Superior temporal gyrus (tissue), 1 donor: ENCODE measurements around the gene IGSF21.

Experiments
- DNase-seq: peaks from one replicate; pipeline ENCODE4 v3.0.0-alpha.2; 2016; ENCODE audit errors: extremely low spot score

The IGSF21 gene

GRCh38 chr1:18325136-18325535, 217.5 kb downstream of the IGSF21 start:
- DNase-seq, result no peak

GRCh38 chr1:18326211-18326897, 218.8 kb downstream of the IGSF21 start:
- DNase-seq, result peak; percentile 54

- DNase-seq, result no peak
Observed at GRCh38 chr1:18327650-18328049, 220.1 kb downstream of the IGSF21 start.

GRCh38 chr1:18328803-18329202, 221.2 kb downstream of the IGSF21 start:
- DNase-seq, result no peak

GRCh38 chr1:18329469-18330253, 222.1 kb downstream of the IGSF21 start:
- DNase-seq, result no peak

- DNase-seq, result no peak
Observed at GRCh38 chr1:18332576-18332975, 225.0 kb downstream of the IGSF21 start.

GRCh38 chr1:18333220-18333619, 225.6 kb downstream of the IGSF21 start:
- DNase-seq, result no peak

- DNase-seq, result no peak
Observed at GRCh38 chr1:18336801-18337200, 229.2 kb downstream of the IGSF21 start.

- no peak for DNase-seq
Observed at GRCh38 chr1:18337757-18338156, 230.2 kb downstream of the IGSF21 start.

- DNase-seq, result no peak
Observed at GRCh38 chr1:18339161-18339560, 231.6 kb downstream of the IGSF21 start.

GRCh38 chr1:18340158-18340764, 232.7 kb downstream of the IGSF21 start:
- DNase-seq, result no peak

- no peak for DNase-seq
Observed at GRCh38 chr1:18340787-18341186, 233.2 kb downstream of the IGSF21 start.

- no peak for DNase-seq
Observed at GRCh38 chr1:18341291-18342069, 233.9 kb downstream of the IGSF21 start.

- DNase-seq, result no peak
Observed at GRCh38 chr1:18342744-18343143, 235.1 kb downstream of the IGSF21 start.

- DNase-seq, result no peak
Observed at GRCh38 chr1:18343581-18343980, 236.0 kb downstream of the IGSF21 start.

GRCh38 chr1:18344755-18345154, 237.2 kb downstream of the IGSF21 start:
- no peak for DNase-seq

- no peak for DNase-seq
Observed at GRCh38 chr1:18347559-18347958, 240.0 kb downstream of the IGSF21 start.

GRCh38 chr1:18348354-18348753, 240.8 kb downstream of the IGSF21 start:
- DNase-seq, result no peak

GRCh38 chr1:18350747-18351146, 243.1 kb downstream of the IGSF21 start:
- DNase-seq, result no peak

- DNase-seq, result no peak
Observed at GRCh38 chr1:18351735-18352134, 244.1 kb downstream of the IGSF21 start.

- DNase-seq, result no peak
Observed at GRCh38 chr1:18352636-18353265, 245.2 kb downstream of the IGSF21 start.

GRCh38 chr1:18353528-18353927, 245.9 kb downstream of the IGSF21 start:
- no peak for DNase-seq
